ENCODE results near the gene PHF24.

GRCh38 chr9:34998266-34998665 lies 40.2 kb downstream of the PHF24 start:
- TF ChIP-seq EZH2 (IDR thresholded peaks at IDR 0.05) = no peak
- TF ChIP-seq POLR2AphosphoS5 (IDR thresholded peaks at IDR 0.05; ENCODE audit: borderline replicate concordance, low read depth, low read length) = no peak
